CD4-positive, alpha-beta T cell treated with Interleukin-15 for 1 hour (primary cell): ENCODE data around the gene GRIK4.
"Not testable (repeated sequence)": the region's sequence is repeated elsewhere in the genome, so short reads cannot be mapped to it uniquely, and the experiment has no call there.

ENCODE experiments used
- DNase-seq: peaks from one replicate; pipeline ENCODE4 v3.0.0-alpha.2; 2020

GRIK4 gene

DNA sequence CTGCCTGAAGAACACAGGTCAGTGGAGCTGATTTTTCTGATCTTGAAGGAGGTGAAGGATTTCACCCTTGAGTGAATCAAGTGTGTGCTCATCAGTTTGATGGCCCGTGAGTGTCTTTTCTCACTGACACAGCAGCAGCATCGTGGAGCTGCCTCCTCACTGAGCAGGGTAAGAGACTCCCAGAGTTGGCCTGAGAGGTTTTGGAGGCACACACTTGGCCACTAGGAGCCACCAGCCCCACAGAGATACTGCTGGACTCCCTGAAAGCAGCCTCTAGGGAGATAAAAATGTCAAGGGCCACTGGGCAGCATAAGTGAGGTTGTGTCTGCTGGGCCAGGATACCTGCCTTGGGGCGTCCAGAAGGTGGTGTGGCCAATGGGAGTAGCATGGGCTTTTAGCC, 245.4 kb downstream of the GRIK4 start:
- DNase-seq, result no peak

GRCh38 chr11:120759046-120759445, 247.5 kb downstream of the GRIK4 start:
- DNase-seq, result no peak

GRCh38 chr11:120765710-120766109, 254.2 kb downstream of the GRIK4 start:
- not testable (repeated sequence) for DNase-seq

DNA sequence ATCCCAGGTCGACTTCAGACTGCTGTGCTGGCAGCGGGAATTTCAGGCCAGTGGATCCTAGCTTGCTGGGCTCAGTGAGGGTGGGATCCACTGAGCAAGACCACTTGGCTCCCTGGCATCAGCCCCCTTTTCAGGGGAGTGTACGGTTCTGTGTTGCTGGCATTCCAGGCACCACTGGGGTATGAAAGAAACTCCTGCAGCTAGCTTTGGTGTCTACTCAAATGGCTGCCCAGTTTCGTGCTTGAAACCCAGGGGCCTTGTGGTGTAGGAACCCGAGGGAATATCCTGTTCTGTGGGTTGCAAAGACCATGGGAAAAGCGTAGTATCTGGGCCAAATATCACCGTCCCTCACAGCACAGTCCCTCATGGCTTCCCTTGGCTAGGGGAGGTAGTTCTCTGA, 254.8 kb downstream of the GRIK4 start:
- no peak for DNase-seq

- DNase-seq, result no peak
Observed at GRCh38 chr11:120768949-120769348, 257.4 kb downstream of the GRIK4 start.

GRCh38 chr11:120769906-120770305, 258.4 kb downstream of the GRIK4 start:
- no peak for DNase-seq

- DNase-seq, result no peak
Observed at GRCh38 chr11:120771551-120772060, 260.1 kb downstream of the GRIK4 start.

DNA sequence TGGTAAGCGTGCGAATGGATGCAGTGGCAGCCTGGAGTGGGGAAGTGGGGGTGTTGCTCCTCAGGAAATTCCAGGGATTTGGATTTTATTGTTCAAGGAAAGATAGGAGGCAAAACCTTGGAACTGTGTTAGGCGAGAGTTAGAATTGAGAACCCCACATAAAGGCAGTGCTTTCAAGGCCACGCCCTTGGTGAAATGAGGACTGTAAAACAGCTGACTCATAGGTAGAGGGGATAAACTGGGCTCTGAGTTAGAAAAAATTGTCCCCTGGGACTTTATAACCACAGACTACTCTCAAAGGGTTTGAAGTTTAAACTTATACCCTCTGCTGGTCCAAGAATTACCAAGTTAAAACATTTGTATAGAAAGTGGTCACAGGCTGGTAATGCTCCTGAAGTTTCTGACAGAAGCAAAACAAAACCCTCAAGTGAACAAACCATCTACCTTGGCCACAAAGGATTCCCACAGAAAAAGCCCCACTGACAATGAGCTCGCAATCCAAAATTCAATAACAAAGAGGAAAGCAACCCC, 262.0 kb downstream of the GRIK4 start:
- DNase-seq, result no peak

- DNase-seq, result no peak
Observed at GRCh38 chr11:120774591-120775386, 263.2 kb downstream of the GRIK4 start.

DNA sequence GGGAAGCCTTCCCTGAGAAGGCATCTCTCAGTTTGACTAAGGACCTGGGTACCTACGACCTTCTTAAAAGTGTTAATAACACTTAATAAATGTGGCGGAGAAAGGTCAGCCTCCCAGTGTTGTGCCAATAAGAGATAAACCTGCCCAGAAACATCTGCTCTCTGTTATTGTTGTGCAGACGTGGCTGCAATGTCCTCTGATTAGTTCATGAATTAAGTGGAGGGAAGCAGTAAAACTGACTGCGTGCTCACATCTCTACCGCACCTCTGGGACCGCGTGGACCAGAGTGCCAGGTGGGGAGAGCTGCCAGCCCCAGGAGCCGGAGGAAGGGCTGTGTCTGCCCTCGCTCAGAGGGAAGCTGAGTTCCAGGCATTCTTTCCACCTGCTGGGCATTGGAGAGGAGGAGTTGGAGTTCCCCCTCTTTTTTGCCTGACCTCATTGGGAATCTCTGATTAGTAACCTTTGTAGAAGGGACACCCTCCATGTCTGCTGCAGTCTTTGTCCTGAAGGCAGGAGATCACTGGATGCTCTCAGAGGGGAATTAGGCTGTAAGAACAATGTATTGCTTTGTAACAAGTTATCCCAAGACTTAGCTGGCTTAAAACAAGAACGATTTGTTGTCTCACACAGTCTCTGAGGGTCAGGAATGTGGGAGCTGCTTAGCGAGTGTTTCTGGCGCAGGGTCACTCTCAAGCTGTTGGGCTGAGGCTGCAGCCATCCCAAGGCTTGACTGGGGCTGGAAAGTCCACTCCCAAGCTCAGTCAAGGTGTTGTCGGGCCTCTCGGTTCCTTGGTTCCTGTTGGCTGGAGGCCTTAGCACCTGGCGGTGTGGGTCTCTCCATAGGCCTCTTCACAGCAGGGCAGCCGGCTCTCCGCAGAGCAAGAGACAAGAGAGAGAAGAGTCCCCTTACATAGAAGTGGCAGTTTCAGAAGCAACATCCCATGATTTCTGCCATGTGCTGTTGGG, 264.7 kb downstream of the GRIK4 start:
- DNase-seq, result no peak

DNA sequence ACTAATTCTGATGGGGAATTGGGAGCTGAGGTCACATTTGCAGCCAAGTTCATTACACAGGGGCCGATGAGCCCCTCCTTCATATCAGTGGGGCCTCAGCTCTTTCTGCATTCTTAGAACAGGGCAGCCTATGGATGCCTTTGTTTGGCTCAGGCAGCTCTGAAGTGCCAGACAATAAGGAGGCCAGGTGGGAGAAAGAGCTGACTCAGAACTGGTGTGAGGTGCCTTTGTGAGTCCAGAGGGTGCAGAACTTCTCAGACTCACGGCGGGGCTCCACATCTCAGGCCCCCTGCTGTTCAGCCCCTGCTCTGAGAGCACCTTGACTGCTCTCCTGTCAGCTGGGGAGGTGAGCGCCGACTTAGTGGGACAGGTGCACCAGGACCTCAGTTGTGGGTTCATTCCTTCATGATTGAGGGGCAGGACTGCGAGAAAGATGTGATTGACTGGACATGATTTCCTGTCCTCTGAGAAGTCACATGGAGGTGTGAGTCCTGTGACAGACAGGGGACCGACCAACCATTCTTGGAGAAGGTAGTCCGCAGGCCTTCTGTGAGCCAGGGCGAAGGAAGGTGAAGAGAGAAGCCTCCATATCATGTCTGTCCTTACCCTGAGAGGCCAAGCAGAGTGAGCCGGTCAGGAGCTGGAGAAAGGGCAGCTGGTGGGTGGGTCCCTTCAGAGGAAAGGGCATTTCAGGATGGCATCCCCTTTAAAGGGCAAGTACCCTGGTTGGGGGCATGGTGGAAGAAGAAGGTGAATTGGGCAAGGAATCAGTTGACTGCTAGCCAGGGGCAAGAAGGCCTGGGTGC, 267.3 kb downstream of the GRIK4 start:
- DNase-seq, result no peak

GRCh38 chr11:120780239-120780638, 268.7 kb downstream of the GRIK4 start:
- DNase-seq, result no peak

GRCh38 chr11:120781486-120782120, 270.1 kb downstream of the GRIK4 start:
- no peak for DNase-seq

DNA sequence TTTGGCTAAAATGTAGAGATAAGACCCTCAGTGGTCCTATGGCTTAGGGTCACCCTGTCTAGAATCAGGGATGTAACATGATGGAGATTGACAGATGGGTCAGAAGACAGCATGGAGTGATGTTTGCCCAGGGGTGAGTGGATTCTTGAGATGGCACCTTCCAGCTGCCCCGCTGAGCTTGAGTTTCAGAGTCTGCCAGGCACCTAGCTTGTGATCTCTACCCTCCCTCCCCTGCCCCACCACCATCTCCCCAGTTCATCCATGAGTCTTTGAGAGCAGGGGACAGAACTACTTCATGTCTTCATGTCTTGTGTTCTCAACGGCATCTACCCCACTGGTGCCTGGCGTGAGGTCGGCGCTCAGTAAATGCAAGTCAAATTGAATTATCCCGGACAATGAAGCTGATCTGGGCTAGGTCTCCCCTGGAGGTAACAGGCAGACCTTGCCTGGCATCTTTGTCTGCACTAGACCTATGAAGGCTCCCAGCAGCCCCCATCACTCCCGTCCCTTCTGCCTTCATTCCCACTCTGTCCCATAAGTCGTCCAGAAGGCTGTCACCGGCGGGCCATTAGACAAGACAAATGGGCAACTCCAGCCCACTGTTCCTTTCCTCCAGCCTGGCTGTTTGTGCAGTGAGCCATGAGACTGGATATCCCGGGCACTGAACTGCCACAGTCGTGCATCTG, 273.2 kb downstream of the GRIK4 start:
- DNase-seq, result no peak

DNA sequence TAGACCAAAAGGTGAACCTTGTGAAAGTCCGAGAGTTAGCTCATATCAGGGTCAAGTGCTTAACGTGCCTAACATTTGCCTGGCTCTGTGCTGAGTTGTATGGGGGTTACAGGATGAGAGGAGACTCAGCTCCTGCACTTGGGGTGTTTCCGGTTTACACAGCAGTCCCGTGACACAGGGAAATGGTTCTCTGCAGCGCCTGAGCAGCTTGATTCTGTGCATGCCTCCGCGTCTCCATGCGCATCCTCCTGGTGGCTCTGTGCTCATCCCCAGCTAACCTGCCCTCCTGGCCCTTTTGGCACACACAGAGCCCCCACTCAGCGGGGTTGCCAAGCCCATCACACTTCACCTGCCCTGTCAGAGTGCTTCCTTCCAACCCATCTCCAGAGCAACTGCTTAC, 274.0 kb downstream of the GRIK4 start:
- DNase-seq, result no peak

- no peak for DNase-seq
Observed at GRCh38 chr11:120786206-120786735, 274.7 kb downstream of the GRIK4 start.

DNA sequence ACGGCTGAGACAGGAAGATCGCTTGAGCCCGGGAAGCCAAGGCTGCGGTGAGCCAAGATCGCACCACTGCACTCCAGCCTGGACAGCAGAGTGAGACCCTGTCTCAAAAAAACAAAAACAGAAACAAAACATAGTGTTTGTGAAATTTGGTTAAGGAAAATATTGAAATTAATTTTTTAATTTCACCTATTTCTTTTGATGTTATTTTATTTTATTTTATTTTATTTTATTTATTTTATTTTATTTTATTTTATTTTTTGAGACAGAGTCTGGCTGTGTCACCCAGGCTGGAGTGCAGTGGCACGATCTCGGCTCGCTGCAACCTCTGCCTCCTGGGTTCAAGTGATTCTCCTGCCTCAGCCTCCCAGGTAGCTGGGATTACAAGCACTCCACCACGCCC, 275.7 kb downstream of the GRIK4 start:
- DNase-seq, result not testable (repeated sequence)

DNA sequence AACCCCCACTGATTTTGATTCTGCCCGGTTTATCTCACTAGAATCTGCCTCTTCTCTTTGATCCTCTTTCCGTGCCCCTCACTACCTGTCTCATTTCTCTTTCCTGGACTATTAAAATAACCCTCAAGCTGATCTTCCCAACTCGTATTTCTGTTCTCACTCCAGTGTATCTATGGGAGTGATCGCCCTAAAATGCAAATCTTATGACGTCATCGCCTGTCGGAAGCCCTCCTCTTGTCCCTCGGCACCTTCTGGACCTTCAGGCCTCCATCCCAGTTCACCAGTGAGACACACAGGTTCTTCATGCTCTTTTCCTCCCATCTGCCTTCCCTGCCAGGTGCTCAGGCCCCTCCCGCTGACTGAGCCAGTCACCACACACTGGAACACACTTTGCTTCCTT, 277.8 kb downstream of the GRIK4 start:
- no peak for DNase-seq

- no peak for DNase-seq
Observed at GRCh38 chr11:120792306-120792705, 280.8 kb downstream of the GRIK4 start.

GRCh38 chr11:120793150-120793549, 281.6 kb downstream of the GRIK4 start:
- DNase-seq, result no peak
